CD4-positive, alpha-beta T cell treated with Interferon alpha-2 for 1 hour (primary cell): ENCODE results near the gene DDX25.
"Not testable (repeated sequence)": the region's sequence is repeated elsewhere in the genome, so short reads cannot be mapped to it uniquely, and the experiment has no call there.

Experiments used
- DNase-seq, 2 donors: peaks; one replicate each; pipeline ENCODE4 v3.0.0-alpha.2; 2020 to 2022

Gene DDX25

GRCh38 chr11:125910226-125910849 lies 6.0 kb downstream of the DDX25 start:
- DNase-seq: no peak

- DNase-seq: not testable (repeated sequence)
Measured at GRCh38 chr11:125914601-125915000, 10.3 kb downstream of the DDX25 start.

GRCh38 chr11:125916683-125917347 lies 12.5 kb downstream of the DDX25 start:
- no peak for DNase-seq

DNA sequence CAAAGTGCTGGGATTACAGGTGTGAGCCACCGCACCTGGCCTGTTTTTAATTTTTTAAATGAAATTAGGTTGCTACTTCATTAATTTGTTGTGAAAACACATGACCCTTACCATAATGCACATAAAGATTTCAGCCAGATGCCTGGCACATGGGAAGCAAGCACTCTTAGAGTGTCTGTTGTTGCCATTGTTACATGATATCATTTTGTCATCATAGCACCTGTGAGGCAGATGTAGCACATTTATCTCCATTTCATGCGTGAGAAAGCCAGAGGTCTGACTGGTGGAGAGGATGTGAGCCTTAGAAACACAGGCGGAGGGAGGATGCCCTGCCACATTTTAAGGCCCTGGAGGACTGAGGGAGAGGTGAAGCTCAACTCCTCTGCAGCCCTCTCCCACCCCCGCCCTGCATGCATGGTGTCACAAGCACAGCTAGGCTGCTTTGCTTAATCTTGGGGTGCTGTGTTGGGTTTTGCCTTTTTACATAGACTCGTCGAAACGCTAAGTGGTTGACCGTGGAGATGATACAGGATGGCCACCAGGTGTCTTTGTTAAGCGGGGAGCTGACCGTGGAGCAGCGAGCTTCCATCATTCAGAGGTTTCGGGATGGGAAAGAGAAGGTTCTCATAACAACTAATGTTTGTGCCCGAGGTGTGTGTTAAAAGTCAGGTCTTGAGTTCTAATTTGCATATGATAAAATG lies 14.0 kb downstream of the DDX25 start:
- no peak for DNase-seq

- no peak for DNase-seq
Measured at GRCh38 chr11:125921042-125921441, 16.7 kb downstream of the DDX25 start.

GRCh38 chr11:125922156-125922555 lies 17.8 kb downstream of the DDX25 start:
- DNase-seq: no peak

DNA sequence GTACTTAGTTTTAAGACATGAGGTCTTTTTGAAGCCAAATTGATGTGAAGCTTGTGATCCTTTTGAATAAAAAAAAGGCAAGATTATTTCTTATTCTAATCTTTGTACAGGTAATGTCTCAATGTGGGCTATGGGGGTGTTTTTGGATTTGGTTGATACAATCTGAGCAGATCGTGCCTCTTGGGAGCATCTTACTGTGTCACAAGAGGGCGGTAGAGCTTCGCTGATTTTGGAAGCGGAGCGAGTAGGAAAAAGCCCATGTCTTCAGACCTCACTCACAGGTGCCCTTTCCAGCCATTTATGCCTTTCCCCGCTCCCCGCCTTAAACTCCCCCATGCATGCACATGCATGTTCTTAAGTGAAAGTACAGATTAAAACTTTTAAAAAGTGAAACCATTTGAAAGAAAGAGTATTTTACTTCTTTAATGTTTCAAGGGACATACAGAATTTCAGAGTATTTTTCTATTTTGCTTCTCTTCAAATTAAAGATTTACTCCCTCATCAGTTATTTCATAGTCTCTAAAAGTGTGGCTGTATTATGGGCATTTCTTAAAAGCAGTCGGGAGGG lies 18.8 kb downstream of the DDX25 start:
- DNase-seq: peak; percentile 42 to 65

DNA sequence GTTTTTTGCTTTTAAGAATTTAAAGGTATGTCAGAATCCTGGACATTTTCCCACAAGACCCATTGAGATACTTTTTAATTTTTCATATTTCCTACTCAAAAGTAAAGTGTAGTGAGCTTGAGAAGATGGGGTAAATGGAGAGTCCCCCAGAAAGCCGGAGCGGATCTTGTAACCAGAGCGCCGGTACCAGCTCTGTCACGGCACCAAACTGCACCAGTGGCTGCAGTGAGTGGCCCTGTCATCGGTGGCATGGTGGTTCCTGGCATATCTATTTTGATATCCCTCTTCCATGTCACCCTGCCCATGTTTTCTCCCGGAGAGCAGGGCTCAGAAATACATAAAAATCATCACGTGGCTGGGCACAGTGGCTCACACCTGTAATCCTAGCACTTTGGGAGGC lies 19.3 kb downstream of the DDX25 start:
- no peak for DNase-seq

GRCh38 chr11:125924384-125925007 lies 20.2 kb downstream of the DDX25 start:
- DNase-seq: no peak

- no peak for DNase-seq
Measured at GRCh38 chr11:125925247-125925740, 21.0 kb downstream of the DDX25 start.

DNA sequence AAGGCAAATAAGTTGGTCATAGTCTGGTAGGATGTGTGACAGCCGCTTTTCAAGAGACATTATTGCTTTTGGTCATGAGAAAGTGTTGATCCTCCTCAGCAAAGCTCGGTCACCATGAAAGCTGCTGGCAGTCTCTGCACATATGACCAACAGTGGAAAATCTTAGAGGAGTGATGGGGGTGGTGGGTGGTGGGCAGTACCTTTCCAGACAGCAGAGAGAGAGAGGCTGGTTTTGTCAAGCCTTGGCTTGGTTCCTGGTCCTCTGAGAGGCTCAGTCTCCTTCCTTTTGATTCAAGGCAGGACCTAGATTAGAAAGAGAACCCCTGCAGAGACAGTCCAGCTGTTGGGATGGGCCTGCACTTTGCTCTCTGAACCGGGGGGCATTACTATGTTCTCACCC lies 21.5 kb downstream of the DDX25 start:
- DNase-seq: no peak

- DNase-seq: no peak
Measured at GRCh38 chr11:125926682-125927081, 22.4 kb downstream of the DDX25 start.

- no peak for DNase-seq
Measured at GRCh38 chr11:125929445-125930075, 25.3 kb downstream of the DDX25 start.

- no peak for DNase-seq
Measured at GRCh38 chr11:125930076-125930450, 25.8 kb downstream of the DDX25 start.

GRCh38 chr11:125931116-125931515 lies 26.8 kb downstream of the DDX25 start:
- no peak for DNase-seq

- no peak for DNase-seq
Measured at GRCh38 chr11:125931668-125932067, 27.4 kb downstream of the DDX25 start.

GRCh38 chr11:125932301-125932700 lies 28.0 kb downstream of the DDX25 start:
- DNase-seq: no peak

DNA sequence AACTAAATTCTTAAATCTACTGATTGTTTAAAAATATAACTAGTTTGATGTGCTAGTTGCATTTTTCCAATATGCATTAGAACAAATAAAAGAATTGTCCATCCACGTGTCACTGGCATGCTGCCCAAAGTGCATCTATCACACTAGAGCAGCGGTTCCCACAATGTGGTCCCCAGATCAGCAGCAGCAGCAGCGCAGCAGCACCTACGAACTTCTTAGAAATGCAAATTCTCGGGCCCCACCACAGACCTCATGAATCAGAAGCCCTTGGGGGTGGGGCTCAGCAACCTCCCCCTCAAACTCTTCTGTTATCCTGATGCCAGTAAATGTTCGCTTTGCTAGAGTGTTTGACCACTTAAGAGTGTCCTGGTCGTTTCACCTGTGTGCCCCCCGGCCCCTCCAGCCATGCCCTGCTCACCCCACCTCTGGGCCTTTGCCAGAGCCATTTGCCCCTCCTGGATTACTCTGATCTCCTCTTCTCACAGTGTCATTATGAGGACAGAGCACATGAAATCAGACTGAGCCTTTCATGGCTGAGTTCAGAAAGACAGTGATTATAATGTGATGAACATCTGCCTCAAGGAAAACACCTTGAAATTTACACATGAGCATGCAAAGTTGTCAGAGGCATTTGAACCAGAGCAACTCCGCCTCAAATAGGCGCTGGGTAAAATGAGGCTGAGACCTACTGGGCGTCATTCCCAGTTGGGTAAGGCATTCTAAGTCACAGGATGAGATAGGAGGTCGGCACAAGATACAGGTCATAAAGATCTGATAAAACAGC lies 28.9 kb downstream of the DDX25 start:
- no peak for DNase-seq

- DNase-seq: no peak
Measured at GRCh38 chr11:125934473-125934872, 30.2 kb downstream of the DDX25 start.

GRCh38 chr11:125935056-125935455 lies 30.7 kb downstream of the DDX25 start:
- DNase-seq: no peak

- no peak for DNase-seq
Measured at GRCh38 chr11:125935618-125936199, 31.4 kb downstream of the DDX25 start.

- DNase-seq: no peak
Measured at GRCh38 chr11:125938418-125938817, 34.1 kb downstream of the DDX25 start.
